ENCODE results near the gene SGPL1.
"Not testable (repeated sequence)": the region's sequence is repeated elsewhere in the genome, so short reads cannot be mapped to it uniquely, and the experiment has no call there.

Gene SGPL1

DNA sequence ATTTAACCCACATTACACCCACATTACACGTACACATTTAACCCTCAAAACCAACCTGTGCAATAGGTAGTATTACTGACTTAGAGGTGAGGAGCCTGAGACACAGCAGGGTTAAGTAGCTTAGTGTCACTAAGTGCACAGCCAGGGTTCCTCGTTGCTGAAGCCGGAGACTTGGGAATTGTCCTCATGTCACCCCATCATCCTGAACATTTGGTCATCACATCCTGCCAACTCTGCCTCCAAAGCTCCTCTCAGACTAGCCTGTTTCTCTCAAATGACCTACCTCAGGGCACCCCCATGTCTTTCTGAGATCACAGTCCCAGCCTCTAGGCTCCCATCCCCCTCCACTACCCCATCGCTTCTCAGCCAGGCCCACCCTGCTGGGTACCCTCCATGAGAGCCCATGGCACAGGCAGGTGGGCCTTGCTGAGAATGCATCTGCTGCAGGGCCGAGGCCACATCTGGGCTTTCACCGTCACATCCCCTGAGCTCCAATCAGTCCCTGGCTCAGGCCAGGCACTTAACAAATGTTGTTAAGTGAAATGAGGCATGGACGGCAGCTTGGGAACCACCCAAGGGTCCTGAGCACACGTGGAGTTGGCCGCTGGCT, 93.7 kb downstream of the SGPL1 start:
- DNase-seq: no peak

DNA sequence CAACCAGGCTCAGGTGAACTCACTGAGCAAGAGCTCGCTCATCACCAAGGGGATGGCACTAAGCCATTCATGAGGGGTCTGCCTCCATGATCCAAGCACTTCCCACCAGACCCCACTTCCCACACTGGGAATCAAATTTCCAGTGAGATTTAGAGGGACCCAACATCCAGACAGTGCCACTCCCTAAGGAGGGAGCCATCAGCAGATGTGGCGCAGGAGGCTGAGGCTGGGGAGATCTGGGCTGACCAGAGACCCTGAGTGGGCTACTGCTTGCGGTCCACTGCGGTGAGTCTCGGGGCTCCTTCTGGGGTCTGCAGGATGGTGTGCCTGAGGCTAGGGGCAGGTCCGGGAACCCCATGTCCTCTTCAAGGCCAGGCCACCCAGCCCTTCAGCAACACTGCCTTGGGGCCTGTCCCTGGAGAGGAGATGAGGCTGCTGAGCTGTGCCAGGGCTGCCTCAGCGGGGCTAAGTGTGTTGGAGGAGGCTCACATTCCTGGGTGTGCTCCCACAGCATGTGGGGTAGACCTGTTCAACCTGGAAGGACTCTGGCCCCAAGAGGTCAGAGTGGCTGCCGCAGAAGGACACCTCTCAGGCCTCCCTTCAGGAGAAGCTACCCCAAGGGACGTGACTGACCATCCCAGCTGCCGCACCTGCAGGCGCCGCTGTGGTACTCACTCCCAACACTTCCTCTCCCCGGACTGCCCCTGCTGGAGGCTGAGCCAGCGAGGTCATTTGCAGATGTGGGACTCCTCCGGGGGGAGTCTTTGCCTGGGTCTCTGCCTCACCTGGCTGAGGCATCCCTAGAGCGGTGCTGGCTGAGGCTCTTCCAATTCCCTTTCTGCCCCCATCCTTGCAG, 95.0 kb downstream of the SGPL1 start:
- DNase-seq: no peak

DNA sequence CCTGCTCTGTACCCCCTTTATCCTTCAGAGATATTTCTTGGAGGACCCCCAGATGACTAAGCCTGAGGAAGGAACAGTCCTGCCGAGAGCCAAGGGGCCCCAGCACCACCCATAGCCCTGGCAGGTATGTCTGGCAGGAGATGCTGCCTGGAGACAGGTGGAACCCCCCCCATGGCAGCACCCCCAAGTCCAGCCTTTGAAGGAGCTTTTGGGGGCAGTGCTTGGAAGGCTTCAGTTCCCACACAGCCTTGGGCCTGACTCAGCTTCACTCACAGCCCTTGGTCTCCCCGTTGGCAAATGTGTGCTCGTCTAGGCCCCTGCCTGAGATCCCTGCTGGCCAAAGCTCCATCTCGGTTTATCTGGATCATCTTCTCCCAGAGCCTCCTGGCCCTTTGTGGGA, 95.6 kb downstream of the SGPL1 start:
- DNase-seq: no peak

DNA sequence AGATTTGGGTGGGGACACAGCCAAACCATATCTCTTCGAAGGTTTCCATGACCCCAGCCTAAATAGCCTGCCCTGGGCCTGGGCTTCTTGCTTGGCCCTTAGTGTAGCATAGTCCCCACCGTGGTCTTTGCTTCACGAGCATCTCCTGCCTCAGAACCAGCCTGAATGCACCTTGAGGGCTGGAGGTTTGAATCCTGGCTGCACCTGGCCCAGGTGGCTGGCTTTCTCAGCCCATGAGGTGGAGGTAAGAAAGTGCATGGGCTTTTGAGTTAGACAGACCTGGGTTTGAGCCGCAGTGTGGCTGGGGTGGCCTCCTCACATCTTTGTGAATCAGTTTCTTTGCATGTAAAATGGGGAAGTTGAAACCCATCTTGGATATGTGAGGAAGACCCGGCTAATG, 96.8 kb downstream of the SGPL1 start:
- no peak for DNase-seq

DNA sequence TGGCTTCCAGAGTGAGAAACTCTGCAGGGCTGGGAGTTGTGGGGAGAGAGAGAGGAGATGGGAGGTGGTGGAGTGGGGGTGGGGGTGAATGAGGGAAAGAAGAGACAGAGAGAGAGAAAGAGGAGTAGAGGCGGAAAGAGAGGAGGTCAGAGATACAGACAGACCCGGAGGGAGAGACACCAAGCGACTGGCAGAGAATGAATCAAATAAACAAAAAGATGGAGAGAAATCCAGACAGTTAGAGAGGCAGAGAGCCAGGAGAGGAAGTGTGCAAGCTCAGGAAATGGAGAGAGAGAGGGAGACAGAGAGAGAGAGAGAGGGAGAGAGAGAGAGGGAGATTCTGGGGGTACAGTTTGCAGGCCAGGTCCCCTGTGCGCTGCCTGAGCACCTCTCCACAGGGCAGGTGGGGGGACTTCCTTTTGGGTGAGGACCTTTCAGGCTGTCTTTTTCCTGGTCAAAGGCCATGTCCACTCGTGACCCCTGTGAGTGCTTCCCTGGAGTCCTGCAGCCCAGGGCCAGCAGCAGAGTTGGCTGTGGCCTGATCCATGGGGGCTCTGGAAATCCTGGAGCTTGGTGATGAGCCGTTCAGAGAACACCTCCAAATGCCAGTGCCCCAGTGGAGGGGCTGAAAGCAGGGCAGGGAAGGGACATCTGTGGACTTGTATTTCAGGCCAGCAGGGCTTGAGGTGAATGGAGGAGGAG, 97.6 kb downstream of the SGPL1 start:
- DNase-seq: no peak

DNA sequence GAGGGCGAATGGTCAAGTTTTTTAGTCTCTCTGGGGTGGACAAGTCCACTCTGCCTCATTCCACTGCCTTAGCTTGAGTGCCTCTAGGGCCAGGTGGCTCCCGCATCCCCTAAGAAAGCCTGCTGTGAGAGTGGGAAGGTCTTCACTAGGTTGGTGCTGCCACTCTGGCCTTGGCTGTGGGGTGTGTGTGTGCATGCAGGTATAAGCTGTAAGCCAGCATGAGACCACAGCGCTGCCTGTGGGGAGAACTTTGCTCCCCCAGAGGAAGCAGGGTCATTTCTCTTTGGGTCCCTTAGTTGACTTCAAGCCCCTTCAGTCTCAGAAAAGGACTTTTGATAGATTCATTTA, 98.1 kb downstream of the SGPL1 start:
- DNase-seq: no peak

DNA sequence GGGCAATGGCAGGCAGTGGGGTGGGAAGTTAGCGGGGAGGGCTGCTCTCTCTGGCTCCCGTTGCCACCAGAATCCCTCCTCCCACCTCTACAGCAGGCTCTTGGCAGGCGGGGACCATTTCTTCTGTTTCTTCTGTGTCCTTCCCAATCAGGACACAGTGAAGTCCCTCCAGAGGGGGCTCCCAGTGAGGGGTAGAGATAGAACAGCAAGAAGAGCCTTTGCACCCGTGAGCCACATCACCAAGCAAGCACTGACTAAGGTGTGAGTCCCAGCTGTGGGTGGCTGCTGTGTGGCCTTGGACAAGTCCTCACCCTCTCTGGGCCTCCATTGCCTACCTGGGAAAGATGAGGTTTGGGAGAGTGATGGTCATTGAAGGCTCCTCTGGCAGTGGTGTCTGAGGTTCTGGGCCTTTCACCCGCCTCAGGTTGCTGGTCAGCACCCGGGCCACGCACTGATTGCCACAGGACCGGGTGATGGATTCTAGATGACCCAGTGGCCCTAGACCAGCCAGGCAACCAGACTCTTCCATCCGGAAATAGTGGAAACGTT, 98.6 kb downstream of the SGPL1 start:
- no peak for DNase-seq

DNA sequence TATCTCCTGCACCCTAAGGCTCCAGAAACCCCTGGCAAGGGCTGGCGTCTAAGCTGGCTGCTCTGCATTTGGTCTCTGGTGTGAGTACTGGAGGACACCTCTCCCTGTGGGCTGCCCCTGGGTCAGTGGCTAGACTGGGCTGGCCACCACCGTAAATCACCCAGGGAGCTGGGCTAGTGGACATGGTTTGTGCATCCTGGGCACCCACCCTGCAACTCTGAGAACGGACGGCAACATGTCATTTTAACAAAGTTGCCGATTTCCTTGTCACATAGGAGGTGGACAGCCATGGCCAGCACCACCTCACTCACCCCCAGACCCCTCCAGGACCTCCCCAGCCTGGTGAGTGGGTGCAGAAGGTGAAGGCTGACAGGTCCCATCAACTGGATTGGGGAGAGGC, 99.5 kb downstream of the SGPL1 start:
- DNase-seq: no peak

DNA sequence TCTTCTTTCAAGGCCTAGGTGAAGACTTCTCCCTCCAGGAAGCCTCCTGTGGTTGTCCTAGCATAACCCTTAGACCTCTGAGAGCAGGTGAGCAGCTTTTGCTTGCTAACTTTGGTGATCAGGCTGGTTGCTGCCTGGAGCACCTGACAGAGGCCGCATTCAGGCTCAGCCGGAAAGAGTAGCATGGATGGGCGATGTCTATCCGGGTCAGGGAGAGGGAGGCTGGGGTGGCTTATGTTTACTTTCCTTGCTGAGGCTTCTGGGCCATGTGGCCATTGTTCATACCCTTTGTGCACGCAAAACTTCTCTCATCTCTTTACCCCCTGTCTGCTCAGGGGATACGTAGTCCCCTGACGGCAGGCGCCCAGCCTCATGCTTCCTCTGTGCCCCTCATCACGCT, 100.1 kb downstream of the SGPL1 start:
- no peak for DNase-seq

DNA sequence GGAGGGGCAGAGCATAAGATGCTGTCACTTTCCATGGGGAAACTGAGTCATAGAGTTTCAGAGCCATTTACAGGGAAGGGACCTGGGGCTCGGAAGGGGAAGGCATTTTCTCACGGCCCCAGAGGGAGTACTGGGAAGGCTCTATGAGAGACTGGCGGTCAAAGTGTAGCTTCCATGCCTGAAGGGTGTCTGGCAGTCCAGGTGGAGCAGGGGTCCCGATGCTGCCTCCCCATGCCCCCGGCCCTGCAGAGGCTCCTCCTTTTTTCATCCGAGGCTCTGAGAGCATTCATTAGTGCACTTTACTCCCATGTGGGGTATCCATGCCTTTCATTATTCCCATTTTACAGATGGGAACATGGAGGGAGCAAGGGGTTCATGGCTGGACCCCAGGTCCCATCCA, 100.5 kb downstream of the SGPL1 start:
- no peak for DNase-seq

DNA sequence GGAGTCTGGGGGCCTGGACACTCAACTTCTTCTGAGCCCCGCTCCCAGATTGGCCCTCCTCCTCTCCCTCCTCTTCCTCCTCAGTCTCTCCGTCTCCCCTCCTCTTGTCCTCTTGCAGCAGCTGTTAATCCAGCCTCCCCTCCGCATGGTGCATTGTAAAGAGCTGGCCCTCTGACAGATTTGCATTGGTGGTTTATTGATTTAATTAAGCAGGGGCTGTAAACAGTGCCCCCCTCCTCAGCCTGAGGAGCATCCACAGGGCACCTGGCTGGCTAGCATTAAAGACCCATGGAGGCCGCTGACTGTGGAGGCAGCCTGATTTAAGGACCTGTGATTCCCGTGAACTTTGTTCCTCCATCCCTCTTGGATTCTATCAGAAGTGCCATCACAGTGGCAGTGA, 101.5 kb downstream of the SGPL1 start:
- no peak for DNase-seq

DNA sequence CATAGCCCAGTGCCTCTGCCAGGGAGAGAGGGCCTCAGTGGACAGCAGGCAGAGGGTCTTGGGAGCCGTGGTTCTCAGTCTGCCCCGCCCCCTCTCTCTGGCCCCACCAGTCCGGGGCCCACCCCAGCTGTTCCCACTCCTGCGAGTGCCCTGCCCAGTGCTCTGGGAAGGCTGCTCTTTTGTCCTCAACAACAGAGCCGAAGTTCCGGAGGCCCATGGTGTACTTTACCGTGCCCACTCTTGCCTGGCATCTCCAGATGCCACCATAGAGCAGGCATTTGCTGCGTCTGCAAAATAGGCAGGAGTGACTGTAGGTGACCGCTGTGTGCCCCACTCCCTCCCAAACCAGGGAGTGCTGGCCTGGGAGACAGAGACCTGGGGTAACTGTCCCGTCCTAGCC, 101.9 kb downstream of the SGPL1 start:
- no peak for DNase-seq

DNA sequence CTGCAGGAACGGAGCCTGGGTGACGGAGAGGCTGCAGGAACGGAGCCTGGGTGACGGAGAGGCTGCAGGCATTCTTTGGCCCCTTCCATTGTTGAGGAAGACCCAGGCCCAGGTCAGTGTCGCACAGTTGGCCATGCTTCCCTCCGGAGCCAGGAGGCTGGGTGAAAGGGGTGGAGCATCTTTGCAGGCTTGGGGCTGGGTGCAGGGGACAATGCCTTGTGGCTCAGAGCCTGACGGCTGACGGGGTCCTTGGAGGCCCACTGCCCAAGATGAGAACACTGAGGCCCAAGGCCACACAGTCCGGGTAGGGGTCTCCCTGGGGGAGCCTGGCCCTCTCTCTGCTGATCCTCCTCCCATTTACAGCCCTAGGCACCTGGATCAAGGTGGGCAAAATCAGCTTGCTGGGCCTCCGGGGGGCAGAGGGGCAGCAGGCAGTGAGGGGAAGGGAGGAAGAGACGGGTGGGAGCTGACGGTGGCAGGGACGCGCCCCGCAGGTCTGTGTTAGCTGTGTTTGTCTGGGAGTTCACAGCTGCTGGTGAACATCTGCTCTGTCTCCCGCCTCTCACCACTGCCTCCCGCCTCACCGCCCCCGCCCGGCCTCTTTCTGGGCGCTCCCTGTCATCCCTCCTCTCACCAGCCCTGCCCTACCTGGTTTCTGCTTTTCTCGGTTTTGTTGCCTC, 103.2 kb downstream of the SGPL1 start:
- no peak for DNase-seq

DNA sequence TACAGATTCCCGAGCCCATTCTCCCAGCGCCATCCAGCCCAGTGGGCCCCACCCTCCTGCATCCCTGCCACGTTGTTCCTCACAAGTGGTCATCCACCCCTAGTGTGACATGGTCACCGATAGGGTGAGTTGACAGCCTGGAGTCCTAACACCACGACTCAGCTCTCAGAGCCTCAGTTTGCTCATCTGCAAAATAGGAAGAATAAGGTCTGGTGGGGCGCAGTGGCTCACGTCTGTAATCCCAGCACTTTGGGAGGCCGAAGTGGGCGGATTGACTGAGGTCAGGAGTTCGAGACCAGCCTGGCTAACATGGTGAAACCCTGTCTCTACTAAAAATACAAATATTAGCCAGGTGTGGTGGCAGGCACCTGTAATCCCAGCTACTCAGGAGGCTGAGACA, 104.2 kb downstream of the SGPL1 start:
- DNase-seq: not testable (repeated sequence)

DNA sequence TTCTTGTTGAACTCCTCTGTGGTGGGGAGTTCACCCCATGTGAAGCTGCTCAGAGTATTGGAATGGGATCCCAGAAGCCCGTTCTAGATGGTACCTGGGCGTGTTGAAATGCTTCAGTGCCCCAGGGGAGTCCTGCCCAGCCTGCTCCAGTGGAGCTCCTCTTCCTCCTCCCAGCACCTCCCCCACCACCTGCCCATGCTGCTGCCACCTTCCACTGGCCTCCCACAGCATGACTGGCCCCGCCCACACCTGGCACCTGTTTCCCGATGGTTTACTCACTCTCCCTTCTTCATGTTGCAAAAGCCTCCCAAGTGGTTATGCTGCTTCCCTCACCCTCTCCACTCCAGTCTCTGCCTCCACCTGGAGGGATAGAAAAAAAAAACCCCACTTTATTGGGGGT, 104.8 kb downstream of the SGPL1 start:
- no peak for DNase-seq

DNA sequence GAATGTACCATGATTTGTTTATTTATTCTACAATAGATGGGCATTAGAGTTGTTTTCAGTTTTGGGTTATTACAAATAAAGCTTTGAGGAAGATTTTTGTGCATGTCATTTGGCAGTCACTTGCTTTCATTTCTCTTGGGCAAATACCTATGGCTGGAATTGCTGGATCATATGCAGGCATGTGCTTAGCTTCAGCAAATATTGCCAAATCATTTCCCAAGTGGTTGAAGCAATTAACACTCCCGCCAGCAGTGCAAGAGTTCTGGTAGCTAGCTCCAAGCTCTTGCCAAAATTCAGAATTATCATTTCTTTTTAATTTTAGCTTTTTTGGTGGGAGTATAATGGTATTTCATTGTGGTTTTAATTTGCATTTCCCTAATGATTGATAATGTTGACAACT, 105.5 kb downstream of the SGPL1 start:
- no peak for DNase-seq

DNA sequence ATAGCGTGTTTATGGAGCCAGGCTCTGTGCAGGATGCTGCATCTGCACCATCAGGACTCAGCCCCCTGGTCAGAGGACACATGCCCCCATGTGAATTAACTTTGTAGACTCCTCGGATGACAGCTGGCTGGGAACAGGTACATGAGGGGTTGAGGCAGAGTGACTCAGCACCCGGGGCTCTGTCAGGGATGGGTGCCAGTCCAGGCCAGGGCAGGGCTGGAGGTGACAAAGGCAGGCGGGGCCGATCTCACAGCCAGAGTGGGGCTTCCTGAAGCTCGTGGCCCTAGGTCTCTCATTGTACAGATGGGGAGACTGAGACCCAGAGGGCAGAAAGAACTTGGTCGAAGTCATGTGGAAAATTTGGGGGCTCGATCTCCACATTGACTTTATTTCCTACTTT, 107.9 kb downstream of the SGPL1 start:
- DNase-seq: no peak

DNA sequence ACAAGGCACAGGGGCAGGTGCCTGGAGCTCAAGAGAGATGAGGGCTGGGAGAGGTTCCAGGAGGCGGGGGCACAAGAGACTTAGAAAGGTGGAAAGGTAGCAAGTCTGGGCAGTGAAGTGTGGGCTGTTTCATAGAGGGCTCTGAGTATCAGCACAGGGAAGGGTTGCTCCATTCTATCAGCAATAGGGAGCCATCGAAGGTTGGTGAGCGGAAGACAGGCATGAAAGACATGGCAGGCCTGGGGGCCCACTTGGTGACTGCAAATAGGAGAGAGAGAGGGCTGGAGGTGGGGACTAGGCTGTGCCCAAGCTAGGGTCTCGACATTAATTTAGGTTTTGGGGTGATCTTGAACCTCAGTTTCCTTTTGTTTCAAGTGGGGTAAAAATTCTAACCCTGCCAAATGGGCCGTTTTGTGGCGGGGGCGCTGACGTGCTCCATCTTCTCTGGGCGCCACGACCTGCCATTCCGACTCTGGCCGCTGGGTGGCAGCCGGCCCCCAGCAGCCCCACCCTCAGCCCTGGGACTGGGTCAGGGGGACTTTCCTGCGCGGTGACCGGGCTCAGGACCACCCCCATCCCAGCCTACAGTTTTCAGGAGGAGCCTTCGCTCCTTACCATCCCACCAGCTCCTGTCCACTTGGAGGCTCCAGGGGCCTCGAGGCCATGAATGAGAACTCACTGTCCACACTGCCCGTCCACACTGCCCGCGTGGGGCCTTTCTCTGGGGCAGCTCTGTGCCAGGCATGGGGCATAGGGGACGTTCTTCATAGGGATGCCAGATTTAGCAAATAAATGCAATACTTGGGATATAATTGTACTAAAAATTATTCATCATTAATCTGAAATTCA, 109.9 kb downstream of the SGPL1 start:
- no peak for DNase-seq

DNA sequence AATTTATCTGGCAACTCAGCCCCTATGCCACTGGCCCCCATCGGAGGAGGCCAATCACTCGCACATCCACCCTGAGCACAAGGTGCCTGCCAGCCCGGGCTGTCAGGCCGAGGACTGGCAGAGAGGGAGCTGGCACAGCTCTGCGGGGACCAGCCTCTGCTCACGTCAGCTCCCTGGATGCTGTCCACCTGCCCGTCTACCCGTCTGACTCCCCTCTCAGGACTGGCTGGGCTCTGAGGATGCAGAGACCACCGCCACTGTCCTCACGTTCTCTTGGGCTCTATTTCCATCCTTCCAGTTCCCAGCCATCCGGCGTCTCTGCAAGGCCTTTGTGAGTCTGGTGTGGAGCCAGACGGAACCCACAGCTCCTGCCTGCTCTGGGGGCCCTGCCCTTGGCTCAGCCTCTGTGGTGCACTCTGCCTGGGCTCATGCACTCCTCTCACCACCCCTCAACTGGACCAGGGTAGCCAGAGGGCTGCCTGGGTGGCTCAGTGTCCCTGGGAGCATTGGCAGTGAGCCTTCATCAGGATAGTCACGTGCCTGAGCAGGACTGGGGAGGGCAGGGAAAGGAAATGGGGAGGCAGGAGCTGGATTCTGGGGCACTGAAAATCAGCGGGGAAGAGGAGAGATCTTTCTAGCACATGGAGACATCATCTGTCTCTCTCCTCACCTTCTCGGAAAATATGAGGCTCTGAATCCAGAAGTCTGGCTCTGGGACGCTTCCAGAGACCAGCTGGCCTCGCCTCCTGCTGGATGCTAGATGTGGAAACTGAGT, 110.7 kb downstream of the SGPL1 start:
- no peak for DNase-seq

DNA sequence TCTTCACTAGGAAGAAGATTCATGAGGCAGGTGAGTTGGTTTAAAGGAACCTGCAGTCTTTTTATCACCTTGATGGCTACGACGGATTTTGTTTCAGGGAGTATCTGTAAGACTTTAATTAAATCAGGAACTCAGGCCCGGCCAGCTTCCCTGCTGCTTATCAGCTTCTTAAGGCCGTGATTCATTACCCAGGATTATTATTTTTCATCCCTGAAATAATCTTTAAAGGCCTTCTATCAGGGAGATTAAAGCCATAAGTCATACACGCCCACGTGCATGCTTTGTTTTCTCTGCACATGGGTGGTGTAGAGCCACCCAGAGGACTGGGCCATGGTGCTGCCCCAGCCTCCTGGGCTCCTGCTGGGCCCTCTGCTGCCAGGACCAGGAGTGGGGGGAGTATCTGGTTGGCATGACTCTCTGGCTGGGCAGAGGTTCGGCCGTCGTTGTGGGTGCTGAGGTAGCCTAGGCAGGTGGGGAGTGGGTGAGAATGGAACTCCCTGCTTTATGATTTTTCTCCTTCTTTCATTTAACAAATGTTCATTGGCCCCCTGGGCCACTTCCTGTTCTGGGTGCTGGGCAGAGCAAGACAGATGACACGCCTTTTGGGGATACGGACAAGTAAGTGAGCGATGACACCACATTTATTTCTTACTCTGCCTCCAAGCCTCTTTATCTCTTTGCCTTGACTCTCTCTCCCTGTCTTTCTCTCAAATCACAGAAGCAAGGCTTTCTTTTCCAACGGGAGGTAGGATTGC, 111.6 kb downstream of the SGPL1 start:
- DNase-seq: no peak

DNA sequence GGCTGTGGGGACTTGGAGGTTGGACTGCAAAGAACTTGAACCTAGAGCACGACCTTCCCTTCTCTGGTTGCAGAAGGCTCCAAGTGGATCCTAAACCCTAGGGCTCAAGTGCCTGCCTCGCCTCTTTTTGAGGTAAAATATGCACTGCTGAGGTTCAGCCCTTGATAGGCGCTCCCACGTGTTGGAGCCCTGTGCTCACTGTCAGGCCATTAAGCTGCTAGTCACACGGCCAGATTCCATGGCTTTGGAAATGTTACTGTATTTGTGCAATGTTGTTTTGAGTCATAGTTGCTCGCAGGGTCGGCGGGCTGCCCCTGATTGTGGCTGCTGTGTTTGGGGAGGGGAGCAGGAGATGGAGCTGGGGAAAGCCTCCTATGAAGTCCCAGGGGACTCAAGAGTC, 112.4 kb downstream of the SGPL1 start:
- no peak for DNase-seq
